PC-9 (cell line): ENCODE measurements around the gene GHR. TPM values are rescaled to one million over a fixed set of nuclear protein-coding genes. Genes with fewer than 3 reads are reported as not detected.

Experiments
- BruUV-seq: library from RNA; stranded (reverse); fragments of 400-500 nt; replicated peaks from 2 replicates; lab custom pipeline; 2021; lab: Mats Ljungman, UMichigan
- CTCF ChIA-PET: fragments of 300-600 bp; sonication (Branson Sonifier 250); formaldehyde crosslinking; loops from one replicate; lab custom pipeline; 2022; ENCODE audit warnings: antibody characterized with exemption; lab: Charles Lee
- POLR2A ChIA-PET: fragments of 300-600 bp; sonication (Branson Sonifier 250); formaldehyde crosslinking; loops from one replicate; lab custom pipeline; 2022; ENCODE audit warnings: antibody characterized with exemption; ENCODE audit not compliant: unreplicated experiment; lab: Charles Lee
- DNase-seq, 2 experiments: peaks; one replicate each; pipeline versions ENCODE4 v3.0.0 to v3.0.0-alpha.2; 2015 to 2022; ENCODE audit warnings: mixed read lengths in 1 of 2
- H2AFZ ChIP-seq: fragments of 200-600 bp; sonication (generic); 2 replicates; pipeline ENCODE4 v1.8.1; 2017; ENCODE audit warnings: antibody characterized with exemption
- H3F3A ChIP-seq: fragments of 200-600 bp; sonication (generic); 2 replicates; pipeline ENCODE4 v1.8.1; 2017; ENCODE audit warnings: antibody characterized with exemption, mild to moderate bottlenecking, low read depth; ENCODE audit not compliant: insufficient read depth
- H3K27ac ChIP-seq: fragments of 200-600 bp; sonication (generic); 2 replicates; pipeline ENCODE4 v1.6.1; 2016; ENCODE audit warnings: mixed run types
- H3K27me3 ChIP-seq: fragments of 200-600 bp; sonication (generic); 2 replicates; pipeline ENCODE4 v1.6.1; 2016; ENCODE audit warnings: low read depth, mixed run types; ENCODE audit not compliant: insufficient read depth
- H3K36me3 ChIP-seq: fragments of 200-600 bp; sonication (generic); 2 replicates; pipeline ENCODE4 v1.6.1; 2016; ENCODE audit warnings: low read depth, mixed run types
- H3K4me1 ChIP-seq: fragments of 200-600 bp; sonication (generic); replicated peaks from 2 replicates; pipeline ENCODE4 v1.6.1; 2016; ENCODE audit warnings: mixed run types; ENCODE audit not compliant: insufficient read depth
- H3K4me2 ChIP-seq: fragments of 200-600 bp; sonication (generic); 2 replicates; pipeline ENCODE4 v1.6.1; 2017; ENCODE audit warnings: mixed run types
- H3K4me3 ChIP-seq: fragments of 200-600 bp; sonication (generic); 2 replicates; pipeline ENCODE4 v1.6.1; 2016; ENCODE audit warnings: mixed run types
- H3K79me2 ChIP-seq: fragments of 200-600 bp; sonication (generic); 2 replicates; pipeline ENCODE4 v1.6.1; 2017; ENCODE audit warnings: low read depth, mixed run types
- H3K9me2 ChIP-seq: fragments of 200-600 bp; sonication (generic); 2 replicates; pipeline ENCODE4 v1.8.1; 2017; ENCODE audit warnings: mild to moderate bottlenecking; ENCODE audit not compliant: insufficient read depth
- H3K9me3 ChIP-seq: fragments of 200-600 bp; sonication (generic); 2 replicates; pipeline ENCODE4 v1.8.1; 2016; ENCODE audit warnings: low read depth; ENCODE audit not compliant: insufficient read depth
- H4K20me1 ChIP-seq: fragments of 200-600 bp; sonication (generic); 2 replicates; pipeline ENCODE4 v1.8.1; 2017; ENCODE audit not compliant: insufficient read depth
- CTCF ChIP-seq: fragments of 200-600 bp; sonication (generic); conservative IDR thresholded peaks from 2 replicates; pipeline ENCODE4 v1.6.1; 2017; ENCODE audit warnings: mixed run types, antibody characterized with exemption, mild to moderate bottlenecking, moderate library complexity
- EZH2 ChIP-seq: fragments of 200-600 bp; sonication (generic); IDR thresholded peaks from 2 replicates; pipeline ENCODE4 v1.8.0; 2017; ENCODE audit warnings: antibody characterized with exemption, low read depth
- intact Hi-C: fragments of 100-400 bp; cut with micrococcal nuclease; formaldehyde crosslinking; loops from one replicate; pipeline ENCODE4 v1.10.0; 2022; ENCODE audit not compliant: unreplicated experiment
- total RNA-seq: library from RNA; stranded (reverse); gene quantifications from 2 replicates; pipeline ENCODE4 v1.2.3, GENCODE V29; 2021

The GHR gene
- total RNA-seq, 1 experiment from 2014 or later, result not detected

GRCh38 chr5:42634575-42634974, 211.3 kb downstream of the GHR start:
- POLR2A ChIA-PET, result no interaction called here
- intact Hi-C loops, result loop anchor here (5.0 kb wide), 1 partner anchor 83 kb away; no protein-coding TSS in a partner anchor
- BruUV-seq, result no TSS peak

GRCh38 chr5:42636425-42636824, 213.2 kb downstream of the GHR start:
- Histone ChIP-seq H3K36me3 (no peaks in the 10 kb centered on the region), H2AFZ (no peak overlapping the region), H3F3A (no peaks in the 10 kb centered on the region), H3K9me3 (no peaks in the 10 kb centered on the region), H3K27ac (no peak overlapping the region), H3K79me2 (no peaks in the 10 kb centered on the region), H3K4me3 (no peak overlapping the region), H3K9me2 (no peaks in the 10 kb centered on the region), H3K27me3 (no peaks in the 10 kb centered on the region), H3K4me2 (no peak overlapping the region), H4K20me1 (no peaks in the 10 kb centered on the region; the same call in 1 of the 2 replicates), H3K4me1 (no peaks in the 10 kb centered on the region)
- no TSS peak for BruUV-seq
- intact Hi-C loops, result loop anchor here (5.0 kb wide), 1 partner anchor 779 kb away; no protein-coding TSS in a partner anchor
- POLR2A ChIA-PET, result no interaction called here
- no peak for DNase-seq
- CTCF ChIA-PET, result no interaction called here
- TF ChIP-seq EZH2 (no peak), CTCF (peak; percentile 59; the same call in 1 of the 2 replicates)

More at GRCh38 chr5:42634575-42634974, 211.3 kb downstream of the GHR start:
- H3K4me1 ChIP-seq, result no peaks in the 10 kb centered on the region
- no peak overlapping the region for H2AFZ ChIP-seq
- no peak for TF ChIP-seq CTCF
- TF ChIP-seq EZH2, result no peak
- no peak overlapping the region for H3K4me2 ChIP-seq
- no peak overlapping the region for H3K4me3 ChIP-seq
- H3K36me3 ChIP-seq, result no peaks in the 10 kb centered on the region
- H3K79me2 ChIP-seq, result no peaks in the 10 kb centered on the region
- H3K9me2 ChIP-seq, result no peaks in the 10 kb centered on the region
- H3F3A ChIP-seq, result no peaks in the 10 kb centered on the region
- DNase-seq, result no peak
- H3K9me3 ChIP-seq, result no peaks in the 10 kb centered on the region
- H3K27me3 ChIP-seq, result no peaks in the 10 kb centered on the region
- H3K27ac ChIP-seq, result no peak overlapping the region
- CTCF ChIA-PET, result interaction anchor here (0.7 kb wide), 1 partner anchor 198 kb away, joined by 5 read pairs; no protein-coding TSS in a partner anchor
- no peaks in the 10 kb centered on the region; the same call in 1 of the 2 replicates for H4K20me1 ChIP-seq

GRCh38 chr5:42636946-42637345, 213.7 kb downstream of the GHR start:
- POLR2A ChIA-PET, result no interaction called here
- intact Hi-C loops, result loop anchor here (5.0 kb wide), 1 partner anchor 780 kb away; no protein-coding TSS in a partner anchor
- no peaks in the 10 kb centered on the region for H3K4me1 ChIP-seq
- no peak for TF ChIP-seq CTCF
- TF ChIP-seq EZH2, result no peak
- H3K79me2 ChIP-seq, result no peaks in the 10 kb centered on the region
- H3K9me2 ChIP-seq, result no peaks in the 10 kb centered on the region
- no peak overlapping the region for H3K27ac ChIP-seq
- H3F3A ChIP-seq, result no peaks in the 10 kb centered on the region
- H3K9me3 ChIP-seq, result no peaks in the 10 kb centered on the region
- H3K27me3 ChIP-seq, result no peaks in the 10 kb centered on the region
- no peak overlapping the region for H3K4me2 ChIP-seq
- H4K20me1 ChIP-seq, result no peaks in the 10 kb centered on the region; the same call in 1 of the 2 replicates
- H2AFZ ChIP-seq, result no peak overlapping the region
- CTCF ChIA-PET, result no interaction called here
- no peak for DNase-seq
- BruUV-seq, result no TSS peak
- no peaks in the 10 kb centered on the region for H3K36me3 ChIP-seq
- H3K4me3 ChIP-seq, result no peak overlapping the region
